Progenitor cell of endocrine pancreas (in vitro differentiated cells): ENCODE results near the gene EMX1. TPM values are rescaled to one million over a fixed set of nuclear protein-coding genes. Genes with fewer than 3 reads are reported as not detected.

Source experiments
- DNase-seq: peaks from one replicate; pipeline ENCODE4 v3.0.0; 2021; ENCODE audit warnings: low spot score; ENCODE audit not compliant: unreplicated experiment
- H3K27ac Mint-ChIP-seq: 2 replicates; pipeline ENCODE4 v1.8.0; 2021; ENCODE audit warnings: mild to moderate bottlenecking, moderate library complexity, mixed read lengths
- H3K27me3 Mint-ChIP-seq: 2 replicates; pipeline ENCODE4 v1.8.0; 2021; ENCODE audit warnings: mixed read lengths
- H3K36me3 Mint-ChIP-seq: 2 replicates; pipeline ENCODE4 v1.8.0; 2022; ENCODE audit warnings: mixed read lengths; ENCODE audit not compliant: insufficient read depth
- H3K4me1 Mint-ChIP-seq: 2 replicates; pipeline ENCODE4 v1.8.0; 2021; ENCODE audit warnings: low read depth, mixed read lengths
- H3K4me3 Mint-ChIP-seq: 2 replicates; pipeline ENCODE4 v1.8.0; 2021; ENCODE audit warnings: low read depth, mild to moderate bottlenecking, moderate library complexity, mixed read lengths
- H3K9me3 Mint-ChIP-seq: 2 replicates; pipeline ENCODE4 v1.8.0; 2021; ENCODE audit warnings: low read depth, mixed read lengths
- total RNA-seq: library from RNA; stranded (reverse); gene quantifications from 2 replicates; pipeline ENCODE4 v1.2.1, GENCODE V29; 2021
- TF ChIP-seq, protein P1 (sequence below): fragments of 200-600 bp; sonication (generic); IDR thresholded peaks from one replicate; pipeline ENCODE4 v1.5.0; 2021; ENCODE audit warnings: antibody characterized with exemption, mild to moderate bottlenecking; ENCODE audit not compliant: unreplicated experiment

Gene EMX1
- total RNA-seq, 1 donor from 2014 or later: 0.69 TPM

DNA sequence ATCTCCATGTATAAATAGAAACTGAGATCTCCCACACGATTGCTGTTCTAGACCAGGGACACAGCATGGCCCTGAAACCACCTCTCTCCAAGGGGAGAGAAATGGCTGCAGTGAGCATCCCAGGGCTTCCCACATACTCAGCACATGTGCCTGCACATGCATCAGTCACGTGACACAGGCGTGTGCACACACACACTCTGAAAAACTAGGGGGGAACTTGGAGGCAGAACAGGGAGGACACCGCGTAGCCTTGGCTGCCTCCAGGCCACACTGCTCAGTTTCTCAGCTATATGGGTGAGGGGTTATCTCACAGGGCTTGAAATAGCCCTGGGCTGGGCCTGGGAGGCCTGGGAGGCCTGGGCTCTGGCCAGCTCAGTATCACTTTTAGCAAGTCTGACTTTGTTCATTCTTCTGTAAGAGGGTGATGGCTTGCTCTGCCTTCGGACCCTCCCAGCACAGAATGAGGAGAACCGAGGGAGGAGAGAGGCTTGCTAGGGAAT is 66.9 kb downstream of the EMX1 start:
- H3K36me3 Mint-ChIP-seq: peaks cover 2% of the 10 kb centered on the region
- no peaks in the 10 kb centered on the region for H3K27me3 Mint-ChIP-seq
- H3K9me3 Mint-ChIP-seq: no peaks in the 10 kb centered on the region
- peak overlapping the region; percentile 80 for H3K27ac Mint-ChIP-seq
- H3K4me1 Mint-ChIP-seq: peaks cover 72% of the 10 kb centered on the region
- H3K4me3 Mint-ChIP-seq: peak overlapping the region; percentile 41
- no peak for DNase-seq
- TF ChIP-seq, protein P1, sequence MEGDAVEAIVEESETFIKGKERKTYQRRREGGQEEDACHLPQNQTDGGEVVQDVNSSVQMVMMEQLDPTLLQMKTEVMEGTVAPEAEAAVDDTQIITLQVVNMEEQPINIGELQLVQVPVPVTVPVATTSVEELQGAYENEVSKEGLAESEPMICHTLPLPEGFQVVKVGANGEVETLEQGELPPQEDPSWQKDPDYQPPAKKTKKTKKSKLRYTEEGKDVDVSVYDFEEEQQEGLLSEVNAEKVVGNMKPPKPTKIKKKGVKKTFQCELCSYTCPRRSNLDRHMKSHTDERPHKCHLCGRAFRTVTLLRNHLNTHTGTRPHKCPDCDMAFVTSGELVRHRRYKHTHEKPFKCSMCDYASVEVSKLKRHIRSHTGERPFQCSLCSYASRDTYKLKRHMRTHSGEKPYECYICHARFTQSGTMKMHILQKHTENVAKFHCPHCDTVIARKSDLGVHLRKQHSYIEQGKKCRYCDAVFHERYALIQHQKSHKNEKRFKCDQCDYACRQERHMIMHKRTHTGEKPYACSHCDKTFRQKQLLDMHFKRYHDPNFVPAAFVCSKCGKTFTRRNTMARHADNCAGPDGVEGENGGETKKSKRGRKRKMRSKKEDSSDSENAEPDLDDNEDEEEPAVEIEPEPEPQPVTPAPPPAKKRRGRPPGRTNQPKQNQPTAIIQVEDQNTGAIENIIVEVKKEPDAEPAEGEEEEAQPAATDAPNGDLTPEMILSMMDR: no peak

Other genes starting within 250 kb of the EMX1 start
- 71.9 and 72.6 TPM in 2 replicates for gene EXOC6B, start 91.5 kb upstream of the EMX1 start, total RNA-seq
- 24.2 and 25.5 TPM in 2 replicates for gene SPR, start 30.1 kb upstream of the EMX1 start, total RNA-seq
- gene SFXN5, start 154.2 kb downstream of the EMX1 start, total RNA-seq: 33.1 and 36.0 TPM in 2 replicates
- 22.0 and 23.5 TPM in 2 replicates for gene RAB11FIP5, start 195.4 kb downstream of the EMX1 start, total RNA-seq